ENCODE results near the gene ITPRIPL2. TPM values are rescaled to one million over a fixed set of nuclear protein-coding genes. Genes with fewer than 3 reads are reported as not detected.

Gene ITPRIPL2
- 49.6 and 65.3 TPM in 2 replicates for total RNA-seq

DNA sequence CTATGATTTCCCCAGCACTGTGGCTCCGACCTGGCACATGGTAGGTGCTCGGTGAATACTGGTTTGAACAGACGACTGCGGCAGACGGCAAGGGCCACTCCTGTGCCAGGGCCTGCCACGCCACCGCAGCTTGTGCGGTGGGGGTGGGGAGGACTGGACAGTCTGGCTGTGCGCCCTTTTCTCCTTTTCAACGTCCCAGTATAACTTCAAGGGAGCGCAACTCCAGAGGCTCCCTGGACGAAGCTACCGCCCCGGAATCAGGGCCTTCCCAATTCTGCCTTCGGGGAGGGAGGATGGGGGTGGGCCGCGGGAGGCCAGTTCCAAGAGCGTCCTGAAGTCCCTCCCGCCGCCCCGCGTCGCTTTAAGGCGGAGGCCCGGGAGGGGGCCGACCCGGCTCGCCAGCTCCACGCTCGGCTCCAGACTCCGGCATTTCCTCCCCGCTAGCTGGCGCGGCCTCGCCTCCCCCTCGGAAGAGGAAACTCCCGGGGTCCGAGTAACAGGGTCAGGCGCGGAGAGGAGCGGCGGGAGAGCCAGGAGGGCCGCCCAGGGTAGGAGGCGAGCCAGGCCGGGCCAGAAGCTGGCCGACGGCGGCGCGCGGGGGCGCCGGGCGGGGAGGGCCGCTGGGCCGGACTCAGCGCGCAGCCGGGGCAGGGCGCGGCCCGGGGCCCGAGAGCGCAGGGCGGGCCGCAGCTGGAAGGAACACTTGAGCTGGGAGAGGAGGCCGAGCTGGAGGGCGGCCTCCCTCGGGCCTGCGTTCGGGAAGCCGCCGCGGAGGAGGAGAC, at the start of gene ITPRIPL2:
Gene ITPRIPL2, plus strand, starts transcription at position 388 of the 782 bp plus-strand sequence. CDS start 498 bp downstream, outside the sequence.

GRCh38 chr16:19067349-19068236, 46.2 kb upstream of the ITPRIPL2 start, which contains the start of gene COQ7:
TSS of gene COQ7 (plus strand) at chr16:19067614. CDS start at chr16:19067665, 51 bp downstream.

GRCh38 chr16:19167710-19168370, 54.1 kb downstream of the ITPRIPL2 start, which contains the start of gene SYT17:
TSS of gene SYT17 (plus strand) at chr16:19168240. CDS start at chr16:19168647, 407 bp downstream.

Other genes with a start within 250 kb of the ITPRIPL2 start
- 47.6 and 52.2 TPM in 2 replicates for gene SMG1, start 187.6 kb upstream of the ITPRIPL2 start, total RNA-seq
- 0.87 and 1.1 TPM in 2 replicates for gene TMC7, start 130.0 kb upstream of the ITPRIPL2 start, total RNA-seq
- gene COQ7, start 46.4 kb upstream of the ITPRIPL2 start, total RNA-seq = 21.1 and 22.3 TPM in 2 replicates
- 0.26 and 0.50 TPM in 2 replicates for gene SYT17, start 54.3 kb downstream of the ITPRIPL2 start, total RNA-seq
- gene CLEC19A, start 171.8 kb downstream of the ITPRIPL2 start, total RNA-seq = not detected in 2 replicates

All from aortic smooth muscle cell (primary cell).